CD4-positive, alpha-beta memory T cell (primary cell): ENCODE data around the gene ACTA1. TPM values are rescaled to one million over a fixed set of nuclear protein-coding genes. Genes with fewer than 3 reads are reported as not detected.

Experiments used
- CTCF ChIA-PET: fragments of 350-600 bp; sonication (Branson Sonifier 250); formaldehyde crosslinking; loops from one replicate; lab custom pipeline; 2021; ENCODE audit warnings: inconsistent platforms; ENCODE audit not compliant: partially characterized antibody; lab: Charles Lee
- POLR2A ChIA-PET: fragments of 350-600 bp; sonication (Branson Sonifier 250); formaldehyde crosslinking; loops from one replicate; lab custom pipeline; 2021; ENCODE audit not compliant: partially characterized antibody; lab: Charles Lee
- DNase-seq, 5 donors: peaks; one replicate each; pipeline versions ENCODE4 v3.0.0 to v3.0.0-alpha.2; 2020 to 2022; ENCODE audit warnings: mixed read lengths in 1 of 5
- H3K27ac ChIP-seq: one replicate; pipeline ENCODE4 v1.7.0; 2013; ENCODE audit warnings: low read depth, low read length
- H3K27me3 ChIP-seq: 2 replicates; pipeline ENCODE4 v1.7.0; 2013; ENCODE audit warnings: mild to moderate bottlenecking, low read length, moderate library complexity; ENCODE audit not compliant: insufficient read depth
- H3K36me3 ChIP-seq: 2 replicates; pipeline ENCODE4 v1.7.0; 2013; ENCODE audit warnings: mild to moderate bottlenecking, low read length, moderate library complexity; ENCODE audit not compliant: insufficient read depth
- H3K4me1 ChIP-seq: 2 replicates; pipeline ENCODE4 v1.7.0; 2013; ENCODE audit warnings: mild to moderate bottlenecking, low read length, moderate library complexity; ENCODE audit not compliant: insufficient read depth
- H3K4me3 ChIP-seq, 2 donors: one replicate each; pipeline ENCODE4 v1.7.0; 2013; ENCODE audit warnings: low read length in 2 of 2, mild to moderate bottlenecking in 1 of 2
- H3K9me3 ChIP-seq, 2 donors: one replicate each; pipeline ENCODE4 v1.7.0; 2013; ENCODE audit warnings: low read length in 2 of 2, control low read depth in 1 of 2; ENCODE audit not compliant: control insufficient read depth in 1 of 2
- H3K27ac Mint-ChIP-seq, 7 donors: one replicate each; pipeline ENCODE4 v1.8.0; 2020 to 2021; ENCODE audit warnings: mixed read lengths in 7 of 7, mild to moderate bottlenecking in 6 of 7, inconsistent platforms in 3 of 7, moderate library complexity in 3 of 7
- H3K27me3 Mint-ChIP-seq, 2 donors: one replicate each; pipeline ENCODE4 v1.8.0; 2020 to 2021; ENCODE audit warnings: mixed read lengths in 2 of 2
- H3K36me3 Mint-ChIP-seq, 2 donors: one replicate each; pipeline ENCODE4 v1.8.0; 2020 to 2021; ENCODE audit warnings: mixed read lengths in 2 of 2, inconsistent platforms in 1 of 2, mild to moderate bottlenecking in 1 of 2
- H3K4me1 Mint-ChIP-seq, 4 donors: one replicate each; pipeline ENCODE4 v1.8.0; 2020 to 2021; ENCODE audit warnings: mixed read lengths in 4 of 4, mild to moderate bottlenecking in 1 of 4
- H3K4me3 Mint-ChIP-seq, 8 donors: one replicate each; pipeline ENCODE4 v1.8.0; 2020 to 2021; ENCODE audit warnings: mixed read lengths in 8 of 8, mild to moderate bottlenecking in 7 of 8, moderate library complexity in 6 of 8, inconsistent platforms in 3 of 8
- H3K9me3 Mint-ChIP-seq, 8 donors: one replicate each; pipeline ENCODE4 v1.8.0; 2020 to 2021; ENCODE audit warnings: mixed read lengths in 8 of 8, mild to moderate bottlenecking in 5 of 8, inconsistent platforms in 3 of 8, moderate library complexity in 1 of 8
- intact Hi-C: fragments of 100-400 bp; cut with micrococcal nuclease; formaldehyde crosslinking; loops from one replicate; pipeline ENCODE4 v1.15.1; 2023
- polyA plus RNA-seq, 2 donors: library from polyadenylated mRNA; unstranded; fragments of 300-500 nt; fragmentation: Illumina TruSeq; gene quantifications; one replicate each; pipeline ENCODE4 v1.2.3, GENCODE V29; 2021
- total RNA-seq, 2 experiments: library from RNA; stranded (reverse); gene quantifications; one replicate each; pipeline ENCODE4 v1.2.3, GENCODE V29; 2021

Gene ACTA1
- total and polyA plus RNA-seq, 4 experiments from 2014 or later: 0.29 TPM; not detected in 3

GRCh38 chr1:229385853-229386456 lies 47.9 kb downstream of the ACTA1 start:
- Mint-ChIP-seq H3K27ac (no peak overlapping the region), H3K4me1 (no peaks in the 10 kb centered on the region), H3K27me3 (peaks cover 8 to 12% of the 10 kb centered on the region in 2 donors), H3K9me3 (peaks cover 0 to 6% (median under 1%) of the 10 kb centered on the region in 8 donors), H3K36me3 (no peaks in the 10 kb centered on the region), H3K4me3 (no peak overlapping the region)
- no peaks in the 10 kb centered on the region for H3K36me3 ChIP-seq
- H3K27ac ChIP-seq: no peak overlapping the region
- DNase-seq: no peak
- intact Hi-C loops: no loop called here
- H3K4me3 ChIP-seq: no peak overlapping the region
- CTCF ChIA-PET: no interaction called here
- no peaks in the 10 kb centered on the region for H3K27me3 ChIP-seq
- no peaks in the 10 kb centered on the region for H3K9me3 ChIP-seq
- H3K4me1 ChIP-seq: no peaks in the 10 kb centered on the region
- POLR2A ChIA-PET: no interaction called here

DNA sequence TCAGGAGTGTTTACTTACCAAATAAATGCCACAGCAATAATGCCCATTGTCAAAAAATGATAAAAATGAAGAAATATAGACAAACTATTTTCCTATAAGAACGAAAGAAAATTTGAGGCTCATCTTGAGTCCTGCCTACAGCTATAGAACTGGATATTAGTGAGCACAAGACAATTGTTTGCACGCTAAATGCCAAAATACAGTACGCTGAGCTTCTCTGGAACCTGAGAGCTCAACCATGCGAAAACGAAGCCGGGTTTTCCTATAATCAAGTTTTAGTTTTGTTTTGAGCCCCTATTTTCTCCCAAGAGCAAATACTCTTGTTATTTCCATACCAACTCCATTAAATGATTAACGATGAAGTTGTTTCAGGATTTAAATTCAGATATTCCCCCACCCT lies 49.1 kb downstream of the ACTA1 start:
- H3K27me3 ChIP-seq: no peaks in the 10 kb centered on the region
- intact Hi-C loops: no loop called here
- H3K27ac ChIP-seq: no peak overlapping the region
- DNase-seq: no peak
- H3K4me1 ChIP-seq: no peaks in the 10 kb centered on the region
- ChIA-PET CTCF (no interaction called here), POLR2A (no interaction called here)
- H3K9me3 ChIP-seq: no peaks in the 10 kb centered on the region
- Mint-ChIP-seq H3K9me3 (peaks cover 0 to 4% (median 0%) of the 10 kb centered on the region in 8 donors), H3K27ac (no peak overlapping the region), H3K27me3 (peaks cover 8 to 12% of the 10 kb centered on the region in 2 donors), H3K36me3 (no peaks in the 10 kb centered on the region), H3K4me1 (no peaks in the 10 kb centered on the region), H3K4me3 (no peak overlapping the region)
- no peak overlapping the region for H3K4me3 ChIP-seq
- no peaks in the 10 kb centered on the region for H3K36me3 ChIP-seq

GRCh38 chr1:229383961-229384360 lies 49.9 kb downstream of the ACTA1 start:
- no peaks in the 10 kb centered on the region for H3K36me3 ChIP-seq
- intact Hi-C loops: no loop called here
- no peaks in the 10 kb centered on the region for H3K4me1 ChIP-seq
- Mint-ChIP-seq H3K4me1 (no peaks in the 10 kb centered on the region), H3K27me3 (peaks cover 3 to 10% of the 10 kb centered on the region in 2 donors), H3K4me3 (no peak overlapping the region), H3K9me3 (peaks cover 0 to 1% (median 0%) of the 10 kb centered on the region in 8 donors), H3K36me3 (no peaks in the 10 kb centered on the region), H3K27ac (no peak overlapping the region)
- ChIA-PET POLR2A (no interaction called here), CTCF (interaction anchor here (0.5 kb wide), 1 partner anchor 118 kb away, joined by 3 read pairs; no protein-coding TSS in a partner anchor)
- H3K27ac ChIP-seq: no peak overlapping the region
- DNase-seq: no peak
- H3K4me3 ChIP-seq: no peak overlapping the region
- no peaks in the 10 kb centered on the region for H3K9me3 ChIP-seq
- no peaks in the 10 kb centered on the region for H3K27me3 ChIP-seq

GRCh38 chr1:229383188-229383587 lies 50.7 kb downstream of the ACTA1 start:
- Histone ChIP-seq H3K36me3 (no peaks in the 10 kb centered on the region), H3K9me3 (no peaks in the 10 kb centered on the region), H3K4me3 (no peak overlapping the region), H3K4me1 (no peaks in the 10 kb centered on the region), H3K27ac (no peak overlapping the region), H3K27me3 (no peaks in the 10 kb centered on the region)
- intact Hi-C loops: no loop called here
- Mint-ChIP-seq H3K27me3 (peaks cover 2 to 8% of the 10 kb centered on the region in 2 donors), H3K36me3 (no peaks in the 10 kb centered on the region), H3K4me3 (no peak overlapping the region), H3K4me1 (no peaks in the 10 kb centered on the region), H3K9me3 (peaks cover 0 to 1% (median 0%) of the 10 kb centered on the region in 8 donors), H3K27ac (no peak overlapping the region)
- no peak for DNase-seq
- ChIA-PET CTCF (no interaction called here), POLR2A (no interaction called here)

Other genes with a start within 250 kb of the ACTA1 start
- gene RAB4A, start 163.0 kb downstream of the ACTA1 start, total RNA-seq: 10 to 100 TPM; 43.7 to 44.9 TPM
- 10 to 100 TPM; 18.8 to 23.0 TPM for gene RAB4A, start 163.0 kb downstream of the ACTA1 start, polyA plus RNA-seq
- 10 to 100 TPM; 17.5 to 18.3 TPM for gene CCSAP, start 91.0 kb downstream of the ACTA1 start, total RNA-seq
- gene CCSAP, start 91.0 kb downstream of the ACTA1 start, polyA plus RNA-seq: 1 to 10 TPM; 3.9 to 4.1 TPM
- 10 to 100 TPM; 45.8 to 48.4 TPM for gene NUP133, start 74.2 kb upstream of the ACTA1 start, total RNA-seq
- 10 to 100 TPM; 16.8 to 18.6 TPM for gene NUP133, start 74.2 kb upstream of the ACTA1 start, polyA plus RNA-seq
- 10 to 100 TPM; 19.7 to 20.2 TPM for gene ABCB10, start 124.6 kb upstream of the ACTA1 start, total RNA-seq
- gene ABCB10, start 124.6 kb upstream of the ACTA1 start, polyA plus RNA-seq: 10 to 100 TPM; 10.0 to 11.8 TPM
- 10 to 100 TPM; 20.7 to 21.3 TPM for gene TAF5L, start 192.0 kb upstream of the ACTA1 start, total RNA-seq
- gene TAF5L, start 192.0 kb upstream of the ACTA1 start, polyA plus RNA-seq: 1 to 10 TPM; 4.3 to 7.1 TPM
- 1 to 10 TPM; 8.5 to 9.4 TPM for gene URB2, start 192.2 kb upstream of the ACTA1 start, total RNA-seq
- gene URB2, start 192.2 kb upstream of the ACTA1 start, polyA plus RNA-seq: 1 to 10 TPM; 3.5 to 7.2 TPM